Stimulated activated naive CD4-positive, alpha-beta T cell treated with Interleukin-2 at 50 U/mL for 16 hours (primary cell): ENCODE measurements around the gene ADGRV1.

Experiments used
- DNase-seq: peaks from one replicate; lab custom pipeline; 2025; lab: John Stamatoyannopoulos, UW

Gene ADGRV1

GRCh38 chr5:91166059-91166807 is 607.6 kb downstream of the ADGRV1 start:
- no peak for DNase-seq

- DNase-seq = no peak
Measured at GRCh38 chr5:91168859-91169258, 610.3 kb downstream of the ADGRV1 start.

GRCh38 chr5:91170266-91170665 is 611.7 kb downstream of the ADGRV1 start:
- no peak for DNase-seq

- DNase-seq = no peak
Measured at GRCh38 chr5:91171322-91171721, 612.7 kb downstream of the ADGRV1 start.

- DNase-seq = no peak
Measured at GRCh38 chr5:91174396-91174795, 615.8 kb downstream of the ADGRV1 start.

GRCh38 chr5:91175708-91176107 is 617.1 kb downstream of the ADGRV1 start:
- no peak for DNase-seq

- DNase-seq = no peak
Measured at GRCh38 chr5:91176288-91177016, 617.9 kb downstream of the ADGRV1 start.

GRCh38 chr5:91177085-91177484 is 618.5 kb downstream of the ADGRV1 start:
- DNase-seq = no peak

GRCh38 chr5:91177639-91178038 is 619.0 kb downstream of the ADGRV1 start:
- DNase-seq = no peak

GRCh38 chr5:91178461-91178860 is 619.9 kb downstream of the ADGRV1 start:
- no peak for DNase-seq

GRCh38 chr5:91179018-91179417 is 620.4 kb downstream of the ADGRV1 start:
- DNase-seq = no peak

GRCh38 chr5:91180506-91180905 is 621.9 kb downstream of the ADGRV1 start:
- DNase-seq = no peak

- DNase-seq = no peak
Measured at GRCh38 chr5:91182763-91183162, 624.2 kb downstream of the ADGRV1 start.

GRCh38 chr5:91183743-91184142 is 625.1 kb downstream of the ADGRV1 start:
- DNase-seq = no peak

GRCh38 chr5:91186101-91186500 is 627.5 kb downstream of the ADGRV1 start:
- no peak for DNase-seq

- DNase-seq = no peak
Measured at GRCh38 chr5:91187032-91187431, 628.4 kb downstream of the ADGRV1 start.

- no peak for DNase-seq
Measured at GRCh38 chr5:91188755-91189154, 630.2 kb downstream of the ADGRV1 start.

- no peak for DNase-seq
Measured at GRCh38 chr5:91189480-91190313, 631.1 kb downstream of the ADGRV1 start.

- DNase-seq = no peak
Measured at GRCh38 chr5:91190314-91190690, 631.7 kb downstream of the ADGRV1 start.

GRCh38 chr5:91194824-91195381 is 636.3 kb downstream of the ADGRV1 start:
- no peak for DNase-seq

GRCh38 chr5:91200692-91201091 is 642.1 kb downstream of the ADGRV1 start:
- no peak for DNase-seq

GRCh38 chr5:91206103-91206502 is 647.5 kb downstream of the ADGRV1 start:
- no peak for DNase-seq
